ENCODE data around the gene VCAM1.
"Not testable (repeated sequence)": the region's sequence is repeated elsewhere in the genome, so short reads cannot be mapped to it uniquely, and the experiment has no call there.

VCAM1 gene

GRCh38 chr1:100706296-100706695, 13.2 kb upstream of the VCAM1 start:
- H3K27me3 ChIP-seq (replicated peaks; ENCODE audit: control insufficient read depth, insufficient read depth, low read length, poor library complexity, severe bottlenecking) = no peaks in the 10 kb centered on the region
- H3K36me3 ChIP-seq (ENCODE audit: control insufficient read depth, insufficient read depth, low read length) = no peaks in the 10 kb centered on the region
- H3K4me1 ChIP-seq (ENCODE audit: control insufficient read depth, insufficient read depth, low read length, poor library complexity, severe bottlenecking) = no peaks in the 10 kb centered on the region

GRCh38 chr1:100706856-100707255, 12.7 kb upstream of the VCAM1 start:
- no peaks in the 10 kb centered on the region for H3K27me3 ChIP-seq (replicated peaks; ENCODE audit: control insufficient read depth, insufficient read depth, low read length, poor library complexity, severe bottlenecking)
- H3K27ac ChIP-seq (ENCODE audit: insufficient read depth, low read length, poor library complexity, severe bottlenecking) = no peak overlapping the region
- H3K9me3 ChIP-seq (ENCODE audit: control insufficient read depth, low read length) = no peaks in the 10 kb centered on the region
- no peaks in the 10 kb centered on the region for H3K4me1 ChIP-seq (ENCODE audit: control insufficient read depth, insufficient read depth, low read length, poor library complexity, severe bottlenecking)
- no peak for DNase-seq
- H3K4me3 ChIP-seq (ENCODE audit: insufficient read depth, low read depth, low read length, poor library complexity, severe bottlenecking) = no peak overlapping the region
- no peaks in the 10 kb centered on the region for H3K36me3 ChIP-seq (ENCODE audit: control insufficient read depth, insufficient read depth, low read length)

More at GRCh38 chr1:100706296-100706695, 13.2 kb upstream of the VCAM1 start:
- Histone ChIP-seq H3K27ac (ENCODE audit: insufficient read depth, low read length, poor library complexity, severe bottlenecking) (no peak overlapping the region), H3K9me3 (ENCODE audit: control insufficient read depth, low read length) (no peaks in the 10 kb centered on the region), H3K4me3 (ENCODE audit: insufficient read depth, low read depth, low read length, poor library complexity, severe bottlenecking) (no peak overlapping the region)
- no peak for DNase-seq

GRCh38 chr1:100708476-100709062, 11.0 kb upstream of the VCAM1 start:
- no peaks in the 10 kb centered on the region for H3K9me3 ChIP-seq (ENCODE audit: control insufficient read depth, low read length)
- no peak overlapping the region for H3K27ac ChIP-seq (ENCODE audit: insufficient read depth, low read length, poor library complexity, severe bottlenecking)
- no peaks in the 10 kb centered on the region for H3K4me1 ChIP-seq (ENCODE audit: control insufficient read depth, insufficient read depth, low read length, poor library complexity, severe bottlenecking)
- DNase-seq = no peak
- no peaks in the 10 kb centered on the region for H3K36me3 ChIP-seq (ENCODE audit: control insufficient read depth, insufficient read depth, low read length)
- H3K4me3 ChIP-seq (ENCODE audit: insufficient read depth, low read depth, low read length, poor library complexity, severe bottlenecking) = no peak overlapping the region
- no peaks in the 10 kb centered on the region for H3K27me3 ChIP-seq (replicated peaks; ENCODE audit: control insufficient read depth, insufficient read depth, low read length, poor library complexity, severe bottlenecking)

GRCh38 chr1:100710906-100711682, 8.4 kb upstream of the VCAM1 start:
- no peaks in the 10 kb centered on the region for H3K9me3 ChIP-seq (ENCODE audit: control insufficient read depth, low read length)
- no peak overlapping the region for H3K27ac ChIP-seq (ENCODE audit: insufficient read depth, low read length, poor library complexity, severe bottlenecking)
- DNase-seq = no peak
- H3K4me1 ChIP-seq (ENCODE audit: control insufficient read depth, insufficient read depth, low read length, poor library complexity, severe bottlenecking) = no peaks in the 10 kb centered on the region
- H3K4me3 ChIP-seq (ENCODE audit: insufficient read depth, low read depth, low read length, poor library complexity, severe bottlenecking) = no peak overlapping the region
- H3K27me3 ChIP-seq (replicated peaks; ENCODE audit: control insufficient read depth, insufficient read depth, low read length, poor library complexity, severe bottlenecking) = no peaks in the 10 kb centered on the region
- H3K36me3 ChIP-seq (ENCODE audit: control insufficient read depth, insufficient read depth, low read length) = no peaks in the 10 kb centered on the region

GRCh38 chr1:100713027-100713426, 6.5 kb upstream of the VCAM1 start:
- not testable (repeated sequence) for H3K9me3 ChIP-seq (ENCODE audit: control insufficient read depth, low read length); H3K27ac ChIP-seq (ENCODE audit: insufficient read depth, low read length, poor library complexity, severe bottlenecking); H3K4me1 ChIP-seq (ENCODE audit: control insufficient read depth, insufficient read depth, low read length, poor library complexity, severe bottlenecking); H3K4me3 ChIP-seq (ENCODE audit: insufficient read depth, low read depth, low read length, poor library complexity, severe bottlenecking); DNase-seq; H3K36me3 ChIP-seq (ENCODE audit: control insufficient read depth, insufficient read depth, low read length); H3K27me3 ChIP-seq (replicated peaks; ENCODE audit: control insufficient read depth, insufficient read depth, low read length, poor library complexity, severe bottlenecking)

GRCh38 chr1:100713626-100714025, 5.9 kb upstream of the VCAM1 start:
- no peaks in the 10 kb centered on the region for H3K9me3 ChIP-seq (ENCODE audit: control insufficient read depth, low read length)
- no peak for DNase-seq
- no peak overlapping the region for H3K27ac ChIP-seq (ENCODE audit: insufficient read depth, low read length, poor library complexity, severe bottlenecking)
- H3K4me3 ChIP-seq (ENCODE audit: insufficient read depth, low read depth, low read length, poor library complexity, severe bottlenecking) = no peak overlapping the region
- H3K36me3 ChIP-seq (ENCODE audit: control insufficient read depth, insufficient read depth, low read length) = no peaks in the 10 kb centered on the region
- no peaks in the 10 kb centered on the region for H3K4me1 ChIP-seq (ENCODE audit: control insufficient read depth, insufficient read depth, low read length, poor library complexity, severe bottlenecking)
- H3K27me3 ChIP-seq (replicated peaks; ENCODE audit: control insufficient read depth, insufficient read depth, low read length, poor library complexity, severe bottlenecking) = no peaks in the 10 kb centered on the region

GRCh38 chr1:100714599-100714998, 4.9 kb upstream of the VCAM1 start:
- H3K27ac ChIP-seq (ENCODE audit: insufficient read depth, low read length, poor library complexity, severe bottlenecking) = no peak overlapping the region
- H3K4me1 ChIP-seq (ENCODE audit: control insufficient read depth, insufficient read depth, low read length, poor library complexity, severe bottlenecking) = no peaks in the 10 kb centered on the region

GRCh38 chr1:100717218-100717617, 2.3 kb upstream of the VCAM1 start:
- no peaks in the 10 kb centered on the region for H3K27me3 ChIP-seq (replicated peaks; ENCODE audit: control insufficient read depth, insufficient read depth, low read length, poor library complexity, severe bottlenecking)
- no peaks in the 10 kb centered on the region for H3K36me3 ChIP-seq (ENCODE audit: control insufficient read depth, insufficient read depth, low read length)
- no peaks in the 10 kb centered on the region for H3K4me1 ChIP-seq (ENCODE audit: control insufficient read depth, insufficient read depth, low read length, poor library complexity, severe bottlenecking)
- no peaks in the 10 kb centered on the region for H3K9me3 ChIP-seq (ENCODE audit: control insufficient read depth, low read length)
- no peak overlapping the region for H3K27ac ChIP-seq (ENCODE audit: insufficient read depth, low read length, poor library complexity, severe bottlenecking)
- DNase-seq = no peak
- no peak overlapping the region for H3K4me3 ChIP-seq (ENCODE audit: insufficient read depth, low read depth, low read length, poor library complexity, severe bottlenecking)

More at GRCh38 chr1:100714599-100714998, 4.9 kb upstream of the VCAM1 start:
- H3K4me3 ChIP-seq (ENCODE audit: insufficient read depth, low read depth, low read length, poor library complexity, severe bottlenecking) = no peak overlapping the region
- H3K9me3 ChIP-seq (ENCODE audit: control insufficient read depth, low read length) = no peaks in the 10 kb centered on the region
- DNase-seq = no peak
- no peaks in the 10 kb centered on the region for H3K36me3 ChIP-seq (ENCODE audit: control insufficient read depth, insufficient read depth, low read length)
- H3K27me3 ChIP-seq (replicated peaks; ENCODE audit: control insufficient read depth, insufficient read depth, low read length, poor library complexity, severe bottlenecking) = no peaks in the 10 kb centered on the region

- Histone ChIP-seq H3K4me3 (ENCODE audit: insufficient read depth, low read depth, low read length, poor library complexity, severe bottlenecking) (no peak overlapping the region), H3K27me3 (replicated peaks; ENCODE audit: control insufficient read depth, insufficient read depth, low read length, poor library complexity, severe bottlenecking) (no peaks in the 10 kb centered on the region), H3K4me1 (ENCODE audit: control insufficient read depth, insufficient read depth, low read length, poor library complexity, severe bottlenecking) (no peaks in the 10 kb centered on the region), H3K9me3 (ENCODE audit: control insufficient read depth, low read length) (no peaks in the 10 kb centered on the region), H3K36me3 (ENCODE audit: control insufficient read depth, insufficient read depth, low read length) (no peaks in the 10 kb centered on the region), H3K27ac (ENCODE audit: insufficient read depth, low read length, poor library complexity, severe bottlenecking) (no peak overlapping the region)
- no peak for DNase-seq
Measured at GRCh38 chr1:100718581-100718980, 961 bp upstream of the VCAM1 start.

- Histone ChIP-seq H3K4me1 (ENCODE audit: control insufficient read depth, insufficient read depth, low read length, poor library complexity, severe bottlenecking) (no peaks in the 10 kb centered on the region), H3K27ac (ENCODE audit: insufficient read depth, low read length, poor library complexity, severe bottlenecking) (no peak overlapping the region), H3K36me3 (ENCODE audit: control insufficient read depth, insufficient read depth, low read length) (no peaks in the 10 kb centered on the region), H3K4me3 (ENCODE audit: insufficient read depth, low read depth, low read length, poor library complexity, severe bottlenecking) (no peak overlapping the region), H3K27me3 (replicated peaks; ENCODE audit: control insufficient read depth, insufficient read depth, low read length, poor library complexity, severe bottlenecking) (no peaks in the 10 kb centered on the region), H3K9me3 (ENCODE audit: control insufficient read depth, low read length) (no peaks in the 10 kb centered on the region)
- no peak for DNase-seq
Measured at GRCh38 chr1:100720101-100720500, 559 bp downstream of the VCAM1 start.

Data from effector memory CD4-positive, alpha-beta T cell (primary cell).